Measurements from ENCODE around the gene TOMM5.

- TF ChIP-seq EZH2 (IDR thresholded peaks at IDR 0.05) (no peak), CTCF (IDR thresholded peaks at IDR 0.05) (no peak)
Measured at GRCh38 chr9:37540634-37541033, 51.8 kb downstream of the TOMM5 start.

Measured in neural progenitor cell (in vitro differentiated cells).